Measurements from ENCODE around the gene TARBP2.

The TARBP2 gene

DNA sequence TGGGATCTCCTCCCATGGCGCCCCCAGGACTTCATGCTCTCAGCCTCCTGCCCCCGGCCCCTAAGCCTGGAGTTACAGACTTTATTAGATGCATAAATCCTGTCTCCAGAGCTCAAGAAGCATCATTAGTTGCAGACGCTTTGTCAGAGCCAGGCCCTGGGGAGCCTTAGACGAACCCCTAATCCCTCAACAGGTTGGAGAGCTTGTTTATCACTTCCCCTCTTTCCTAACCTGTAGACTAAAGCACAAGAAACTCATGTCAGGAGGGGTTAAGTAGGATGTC, 6.5 kb downstream of the TARBP2 start:
- Histone ChIP-seq H3K4me3 (no peak overlapping the region), H3K9ac (peak overlapping the region in 3 of 11 experiments; percentile 3 to 59 (median 50); a peak in 4 of 22 replicates), H3K36me3 (peaks cover 62 to 89% (median 72%) of the 10 kb centered on the region in 11 experiments), H3K4me2 (no peak overlapping the region), H4K20me1 (peaks cover 0 to 27% (median 0%) of the 10 kb centered on the region in 11 experiments; a peak in 7 of 22 replicates), H3K27ac (no peak overlapping the region), H3K4me1 (peaks cover 17 to 41% (median 31%) of the 10 kb centered on the region in 10 experiments), H3K9me3 (replicated peaks in 1 of 11) (no peaks in the 10 kb centered on the region), H3K27me3 (no peaks in the 10 kb centered on the region)
- TF ChIP-seq Cebpa-rat (IDR thresholded peaks at IDR 0.05): no peak

DNA sequence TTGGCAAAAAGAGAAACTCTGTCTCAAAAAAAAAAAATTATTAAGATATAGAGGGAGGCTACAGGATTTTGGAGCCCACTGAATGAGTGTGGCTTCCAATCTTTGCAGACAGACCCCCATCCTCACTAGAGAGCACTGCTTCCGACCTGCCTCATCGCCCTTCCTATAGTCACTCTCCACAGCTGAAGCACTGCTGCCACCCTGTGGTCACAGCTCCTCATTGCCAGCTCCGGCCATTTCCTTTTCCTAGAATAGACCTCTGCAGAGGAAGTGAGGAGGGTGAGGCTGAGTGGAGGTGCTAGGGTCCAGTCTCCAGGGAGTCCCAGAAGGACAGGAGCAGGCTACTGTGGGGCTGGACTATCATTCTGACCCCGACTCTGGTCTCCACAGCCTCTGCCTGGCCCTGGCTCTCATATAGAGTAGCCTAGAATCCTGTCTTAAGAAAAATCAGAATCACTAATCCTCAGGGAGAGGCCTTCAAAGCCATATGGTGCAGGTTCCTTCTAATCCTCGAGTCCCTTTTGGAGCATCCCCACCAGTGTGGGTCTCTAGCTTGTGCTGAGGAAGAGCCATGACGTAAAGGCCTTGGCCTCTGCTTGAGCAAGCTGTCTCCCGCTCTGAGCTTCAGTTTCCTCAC, 7.6 kb downstream of the TARBP2 start:
- peaks cover 0 to 22% (median 0%) of the 10 kb centered on the region in 11 experiments; a peak in 7 of 22 replicates for H4K20me1 ChIP-seq
- no peaks in the 10 kb centered on the region for H3K27me3 ChIP-seq
- peaks cover 10 to 30% (median 22%) of the 10 kb centered on the region in 10 experiments for H3K4me1 ChIP-seq
- peak overlapping the region; percentile 34 to 62 (median 45); a peak in 18 of 22 replicates for H3K4me2 ChIP-seq
- no peak for TF ChIP-seq Cebpa-rat (IDR thresholded peaks at IDR 0.05)
- H3K36me3 ChIP-seq: peaks cover 73 to 90% (median 76%) of the 10 kb centered on the region in 11 experiments
- H3K9me3 ChIP-seq (replicated peaks in 1 of 11): no peaks in the 10 kb centered on the region
- no peak overlapping the region for H3K4me3 ChIP-seq
- peak overlapping the region in 9 of 11 experiments; percentile 17 to 58 (median 46); a peak in 13 of 22 replicates for H3K27ac ChIP-seq
- H3K9ac ChIP-seq: peak overlapping the region in 8 of 11 experiments; percentile 28 to 61 (median 36); a peak in 14 of 22 replicates

DNA sequence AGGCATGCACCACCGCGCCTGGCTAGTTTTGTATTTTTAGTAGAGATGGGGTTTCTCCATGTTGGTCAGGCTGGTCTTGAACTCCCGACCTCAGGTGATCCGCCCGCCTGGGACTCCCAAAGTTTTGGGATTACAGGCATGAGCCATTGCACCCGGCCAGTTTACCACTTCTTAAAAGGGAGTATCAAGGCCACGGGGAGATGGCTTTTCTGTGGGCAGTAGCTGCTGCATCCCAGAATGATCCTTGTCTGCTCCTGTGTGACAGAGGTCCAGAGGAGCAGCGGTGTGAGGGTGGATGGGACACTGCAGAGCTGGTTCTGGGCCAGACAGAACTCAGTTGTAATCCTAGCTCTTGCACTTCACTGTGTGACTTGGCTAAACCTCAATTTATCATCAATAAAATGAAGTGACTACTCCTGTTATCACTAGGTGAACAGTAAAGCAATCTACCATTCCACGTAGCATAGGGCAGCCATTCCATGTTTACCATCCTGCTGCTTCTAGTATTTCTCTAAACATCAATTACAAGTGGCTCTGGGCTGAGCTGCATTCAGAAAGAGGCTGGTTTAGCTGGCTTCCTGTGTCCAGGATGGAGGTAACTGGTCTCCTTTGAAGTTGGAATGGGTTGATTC, 9.2 kb downstream of the TARBP2 start:
- no peaks in the 10 kb centered on the region for H3K9me3 ChIP-seq (replicated peaks in 1 of 11)
- H3K4me1 ChIP-seq: peaks cover 10 to 16% (median 12%) of the 10 kb centered on the region in 10 experiments
- peaks cover 73 to 90% (median 76%) of the 10 kb centered on the region in 11 experiments for H3K36me3 ChIP-seq
- no peak for TF ChIP-seq Cebpa-rat (IDR thresholded peaks at IDR 0.05)
- H3K27me3 ChIP-seq: no peaks in the 10 kb centered on the region
- no peak overlapping the region for H3K4me2 ChIP-seq
- peaks cover 0 to 18% (median 0%) of the 10 kb centered on the region in 11 experiments; a peak in 4 of 22 replicates for H4K20me1 ChIP-seq
- H3K9ac ChIP-seq: no peak overlapping the region
- no peak overlapping the region for H3K27ac ChIP-seq
- H3K4me3 ChIP-seq: no peak overlapping the region

DNA sequence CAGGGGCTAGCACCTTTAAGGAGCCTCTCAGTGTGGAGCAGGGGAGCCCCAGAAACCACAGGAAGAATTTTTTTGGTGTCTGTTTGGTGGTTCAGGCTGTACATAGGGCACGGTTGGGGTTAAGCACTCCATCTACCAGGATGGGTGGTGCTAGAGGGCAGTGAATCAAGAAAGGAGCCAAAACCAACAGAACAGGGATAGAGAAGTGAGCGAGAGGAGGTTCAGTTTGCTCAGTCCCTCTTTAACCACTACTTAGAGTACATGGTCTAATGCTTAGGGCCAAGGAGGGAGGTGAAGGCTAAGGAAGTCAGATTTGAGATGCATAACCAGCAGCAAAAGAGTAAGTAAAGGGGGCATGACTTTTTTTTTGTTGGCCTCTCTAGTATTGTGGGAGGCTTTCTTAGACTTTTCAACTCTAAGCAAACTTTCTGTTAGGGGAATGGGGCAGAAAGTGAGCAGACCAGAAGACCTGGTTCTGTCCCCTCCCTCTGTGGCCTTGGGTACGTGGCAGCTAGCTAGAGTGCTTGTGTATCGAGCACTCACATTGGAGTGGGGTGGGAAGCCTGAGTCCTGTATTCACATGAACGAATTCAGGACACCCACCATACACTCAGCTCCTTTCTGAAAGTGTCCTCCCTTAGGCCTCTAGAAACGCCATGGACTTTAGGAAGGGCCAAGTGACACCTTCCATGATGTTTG, 12.8 kb downstream of the TARBP2 start:
- Histone ChIP-seq H3K27ac (no peak overlapping the region), H3K27me3 (no peaks in the 10 kb centered on the region), H3K4me2 (no peak overlapping the region), H3K36me3 (peaks cover 83 to 100% (median 88%) of the 10 kb centered on the region in 11 experiments), H3K9ac (peak overlapping the region in 3 of 11 experiments; percentile 19 to 36 (median 24); a peak in 2 of 22 replicates), H3K9me3 (replicated peaks in 1 of 11) (no peaks in the 10 kb centered on the region), H3K4me3 (no peak overlapping the region), H4K20me1 (no peaks in the 10 kb centered on the region; a peak in 1 of 22 replicates), H3K4me1 (peaks cover 2 to 15% (median 3%) of the 10 kb centered on the region in 10 experiments)
- TF ChIP-seq Cebpa-rat (IDR thresholded peaks at IDR 0.05): no peak

DNA sequence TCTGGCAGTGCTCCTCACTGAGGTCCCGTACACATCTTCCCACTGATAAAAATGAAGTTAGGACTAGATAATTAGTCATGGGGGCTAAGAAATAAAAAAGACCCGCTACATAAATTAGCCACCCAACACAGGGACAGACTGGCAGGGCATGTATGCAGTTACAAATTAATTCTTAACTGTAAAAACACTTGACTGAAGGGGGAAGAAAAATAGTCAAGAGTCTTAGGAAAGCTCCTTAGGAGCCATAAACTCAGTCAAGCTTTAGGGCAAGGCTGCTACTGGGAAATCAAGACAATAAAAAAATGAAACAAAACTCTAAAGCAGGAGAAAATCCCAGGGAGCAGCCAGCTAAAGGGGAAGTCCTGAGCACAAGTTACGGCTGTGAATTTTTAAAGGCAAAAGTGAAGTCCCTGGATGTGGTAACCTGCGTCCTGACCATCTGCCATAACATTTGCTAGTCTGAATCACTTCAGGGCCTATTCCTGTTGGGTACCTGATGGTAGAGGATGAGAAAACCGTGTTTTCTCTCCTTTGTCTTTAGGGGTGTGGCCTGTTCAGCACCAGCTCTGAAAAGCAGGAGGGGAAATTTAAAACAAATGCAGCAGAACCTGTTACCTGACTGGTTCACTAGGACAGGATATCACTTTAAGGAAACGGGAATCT, 13.7 kb downstream of the TARBP2 start:
- peaks cover 92 to 100% (median 97%) of the 10 kb centered on the region in 11 experiments for H3K36me3 ChIP-seq
- peaks cover 0 to under 1% (median 0%) of the 10 kb centered on the region in 11 experiments; a peak in 2 of 22 replicates for H4K20me1 ChIP-seq
- no peak for TF ChIP-seq Cebpa-rat (IDR thresholded peaks at IDR 0.05)
- no peak overlapping the region for H3K4me2 ChIP-seq
- no peak overlapping the region for H3K27ac ChIP-seq
- H3K27me3 ChIP-seq: no peaks in the 10 kb centered on the region
- H3K9me3 ChIP-seq (replicated peaks in 1 of 11): no peaks in the 10 kb centered on the region
- 0 out of 22 replicates have a peak overlapping the region, but pooled peaks of 1 of the 11 experiments have one; percentile 6 for H3K9ac ChIP-seq
- H3K4me1 ChIP-seq: peaks cover 3 to 15% (median 5%) of the 10 kb centered on the region in 10 experiments
- H3K4me3 ChIP-seq: no peak overlapping the region

DNA sequence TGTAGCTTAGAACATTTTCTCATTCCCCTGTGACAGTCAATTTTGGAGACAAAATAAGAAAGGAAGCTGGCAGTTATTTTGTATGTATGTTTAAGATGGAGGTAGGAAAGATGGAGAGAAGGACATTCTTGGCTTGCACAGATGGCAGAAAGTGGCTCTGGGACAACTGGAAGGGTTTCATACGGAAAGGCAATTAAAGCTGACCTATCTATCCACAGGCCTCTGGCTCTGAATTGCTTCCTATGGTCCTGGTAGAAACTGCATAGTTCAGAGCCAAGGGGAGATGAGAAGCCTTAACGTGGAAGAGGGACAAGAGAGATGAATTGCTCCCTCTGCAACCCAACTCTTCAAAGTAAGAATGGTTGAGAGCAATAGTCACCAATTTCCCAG, 14.2 kb downstream of the TARBP2 start:
- Histone ChIP-seq H3K27ac (no peak overlapping the region), H3K9me3 (replicated peaks in 1 of 11) (no peaks in the 10 kb centered on the region), H3K27me3 (no peaks in the 10 kb centered on the region), H3K36me3 (peaks cover 94 to 100% (median 98%) of the 10 kb centered on the region in 11 experiments), H3K9ac (no peak overlapping the region), H3K4me2 (no peak overlapping the region), H3K4me3 (no peak overlapping the region), H4K20me1 (peaks cover 0 to 6% (median 0%) of the 10 kb centered on the region in 11 experiments; a peak in 5 of 22 replicates), H3K4me1 (peaks cover 8 to 20% (median 11%) of the 10 kb centered on the region in 10 experiments)
- no peak for TF ChIP-seq Cebpa-rat (IDR thresholded peaks at IDR 0.05)

DNA sequence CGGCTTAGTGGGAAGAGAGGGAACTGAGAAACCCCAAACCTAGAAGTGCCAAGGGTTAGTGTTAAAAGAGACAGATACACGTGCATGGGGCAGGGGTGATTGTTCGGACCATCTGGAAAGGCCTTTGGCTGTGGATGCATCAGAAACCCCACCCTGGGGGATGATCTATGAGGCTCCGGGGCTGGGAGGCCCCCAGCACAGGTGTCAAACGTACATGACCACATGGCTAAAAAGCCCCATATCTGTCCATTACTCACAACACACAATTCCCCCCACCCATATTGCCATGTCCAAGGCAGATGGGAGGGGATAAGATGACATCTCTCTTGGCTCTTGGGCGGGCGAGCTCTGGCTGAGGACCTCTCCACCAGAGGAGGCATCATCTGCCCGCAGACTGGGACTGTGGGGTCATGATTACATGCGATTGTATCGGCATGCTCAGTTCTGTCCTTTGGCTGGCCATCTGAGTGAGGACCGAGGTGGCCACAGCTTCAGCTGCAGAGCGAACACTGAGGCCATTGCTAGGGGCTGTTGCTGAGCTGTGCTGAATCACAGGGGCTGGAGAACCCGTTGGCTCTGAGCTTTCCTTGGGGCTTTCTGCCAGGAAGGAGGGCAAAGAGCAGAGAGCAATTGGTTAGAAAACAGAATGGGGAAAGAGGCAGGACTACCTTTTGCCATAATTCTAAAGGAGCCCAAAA, 15.8 kb downstream of the TARBP2 start:
- Histone ChIP-seq H3K4me3 (no peak overlapping the region), H3K9ac (no peak overlapping the region), H4K20me1 (peaks cover 0 to 7% (median 0%) of the 10 kb centered on the region in 11 experiments; a peak in 5 of 22 replicates), H3K9me3 (replicated peaks in 1 of 11) (no peaks in the 10 kb centered on the region), H3K4me1 (peaks cover 11 to 26% (median 18%) of the 10 kb centered on the region in 10 experiments), H3K4me2 (0 out of 22 replicates have a peak overlapping the region, but pooled peaks of 1 of the 11 experiments have one; percentile 9), H3K27ac (no peak overlapping the region), H3K36me3 (peaks cover 93 to 100% (median 98%) of the 10 kb centered on the region in 11 experiments), H3K27me3 (no peaks in the 10 kb centered on the region)
- TF ChIP-seq Cebpa-rat (IDR thresholded peaks at IDR 0.05): no peak

DNA sequence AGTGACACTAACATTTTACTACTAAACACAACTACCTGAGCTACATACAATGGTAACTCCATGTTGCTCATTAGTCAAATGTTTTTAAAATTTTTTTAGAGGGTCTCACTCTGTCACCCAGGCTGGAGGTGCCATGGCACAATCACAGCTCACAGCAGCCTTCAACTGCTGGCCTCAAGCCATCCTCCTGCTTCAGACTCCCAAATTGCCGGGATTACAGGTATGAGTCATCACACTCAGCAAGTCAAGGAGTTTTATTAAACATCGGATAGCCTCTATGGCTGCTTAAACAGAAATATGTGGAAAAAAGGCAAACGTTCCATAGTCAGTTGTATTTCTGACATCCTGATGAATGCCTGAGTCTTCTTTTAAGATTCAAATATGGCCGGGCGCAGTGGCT, 17.3 kb downstream of the TARBP2 start:
- Histone ChIP-seq H4K20me1 (peaks cover 0 to 7% (median 0%) of the 10 kb centered on the region in 11 experiments; a peak in 5 of 22 replicates), H3K27me3 (no peaks in the 10 kb centered on the region), H3K4me2 (no peak overlapping the region), H3K4me3 (no peak overlapping the region), H3K9ac (no peak overlapping the region), H3K9me3 (replicated peaks in 1 of 11) (no peaks in the 10 kb centered on the region), H3K27ac (no peak overlapping the region), H3K4me1 (peaks cover 11 to 26% (median 18%) of the 10 kb centered on the region in 10 experiments), H3K36me3 (peaks cover 93 to 100% (median 98%) of the 10 kb centered on the region in 11 experiments)
- no peak for TF ChIP-seq Cebpa-rat (IDR thresholded peaks at IDR 0.05)
